ENCODE results near the gene ADPRHL1. TPM values are rescaled to one million over a fixed set of nuclear protein-coding genes. Genes with fewer than 3 reads are reported as not detected.

ADPRHL1 gene
- total RNA-seq = 1.0 and 1.8 TPM in 2 replicates

DNA sequence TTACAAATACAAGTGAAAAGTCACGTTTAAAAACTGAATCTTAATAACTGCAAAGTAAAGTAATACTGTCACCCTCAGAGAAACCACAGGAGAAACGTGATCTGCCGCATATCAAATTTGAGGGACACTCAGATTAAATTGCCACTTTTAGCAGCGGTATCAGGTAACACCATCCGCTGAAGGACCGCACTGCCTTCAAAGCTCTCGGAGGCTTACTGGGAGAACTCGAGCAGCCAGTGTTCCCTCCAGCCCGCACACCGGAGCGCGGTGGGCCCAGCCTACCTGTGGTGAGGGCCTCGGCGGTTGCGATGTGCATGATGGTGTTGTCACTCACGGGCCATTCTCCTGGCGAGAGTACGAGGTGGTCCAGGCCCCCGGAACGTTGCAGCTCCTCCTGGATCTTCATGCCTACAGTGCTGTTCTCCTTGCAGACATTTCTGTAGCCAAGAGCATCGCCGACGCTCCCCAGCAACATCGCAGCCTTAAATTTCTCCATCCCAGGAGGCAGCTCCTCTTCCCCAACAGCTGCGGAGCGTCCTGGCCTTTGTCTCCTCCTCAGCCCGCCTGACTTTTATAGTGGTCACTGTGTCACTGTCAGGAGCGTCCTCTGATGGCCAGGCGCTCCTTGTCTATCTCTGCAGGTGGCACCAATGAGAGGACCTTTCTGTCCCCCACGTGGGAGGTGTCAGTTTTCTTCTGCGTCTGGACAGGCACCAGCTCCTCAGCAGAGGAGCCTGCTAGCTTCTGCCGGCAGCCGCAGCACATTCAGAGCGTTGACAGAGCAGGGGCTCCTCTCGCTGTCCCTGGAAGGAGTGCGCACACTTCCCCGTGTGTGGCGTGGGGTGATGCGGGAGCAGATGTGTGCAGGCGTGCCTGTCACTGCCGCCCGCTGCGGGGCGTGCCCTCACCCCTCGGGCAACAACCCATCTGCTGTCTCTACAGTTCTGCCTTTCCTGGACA lies at the start of gene ADPRHL1:
Gene ADPRHL1 (minus strand): TSS at position 547 of the 960 bp plus-strand sequence. CDS start 51 bp downstream, at position 496.

DNA sequence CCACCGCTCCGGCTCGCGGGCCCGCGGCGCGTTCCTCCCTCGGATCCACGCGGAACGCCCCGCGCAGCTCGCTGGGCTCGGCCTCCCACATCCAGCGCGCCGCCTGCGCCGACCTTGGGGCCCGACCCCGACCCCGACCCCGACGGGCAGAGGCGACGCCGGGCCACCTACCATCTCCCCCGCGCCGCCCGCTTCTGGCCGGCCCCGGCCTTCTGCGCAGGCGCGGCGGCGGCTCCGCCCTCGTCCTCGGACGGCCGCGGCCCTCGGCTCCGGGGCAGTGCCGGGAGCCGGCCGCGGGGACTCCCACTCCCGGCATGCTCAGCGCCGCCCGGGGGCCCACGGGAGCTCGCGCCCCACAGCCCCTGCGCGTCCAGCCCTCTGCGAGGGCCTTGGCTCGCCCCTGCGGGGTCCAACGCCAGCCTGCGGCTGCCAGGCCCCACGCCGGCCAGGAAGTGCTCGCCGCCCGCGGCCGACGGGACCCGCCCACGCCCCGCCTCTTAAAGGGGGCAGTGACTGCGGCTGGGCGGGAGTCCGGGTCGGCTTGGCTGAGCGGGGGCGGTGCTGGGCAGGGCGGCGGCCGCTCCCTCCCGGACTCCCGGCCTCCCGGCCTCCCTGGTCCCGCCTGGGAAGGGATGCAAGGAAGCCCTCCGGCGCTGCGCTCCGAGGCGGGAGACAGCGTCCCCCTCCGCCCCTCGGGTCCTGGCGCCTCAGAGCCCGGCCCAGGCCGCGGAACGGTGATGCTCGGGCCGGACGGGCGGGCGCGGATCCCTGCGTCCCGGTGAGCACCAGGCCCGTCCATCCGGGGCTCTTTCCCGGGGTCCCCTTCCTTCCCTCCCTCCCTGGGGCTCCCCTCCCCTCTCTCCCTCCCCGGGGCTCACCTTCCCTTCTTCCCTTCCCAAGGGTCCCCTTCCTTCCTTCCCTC lies 37.5 kb upstream of the ADPRHL1 start, which contains the start of gene DCUN1D2:
Gene DCUN1D2 (minus strand): TSS at position 216 of the 922 bp plus-strand sequence. CDS start 42 bp downstream, at position 174.

Other genes with a start within 250 kb of the ADPRHL1 start
- 60.8 and 65.9 TPM in 2 replicates for gene PCID2, start 244.8 kb downstream of the ADPRHL1 start, total RNA-seq
- gene CUL4A, start 243.9 kb downstream of the ADPRHL1 start, total RNA-seq = 144 and 145 TPM in 2 replicates
- 162 and 188 TPM in 2 replicates for gene LAMP1, start 156.2 kb downstream of the ADPRHL1 start, total RNA-seq
- 0.45 and 0.84 TPM in 2 replicates for gene GRTP1, start 89.4 kb downstream of the ADPRHL1 start, total RNA-seq
- 6.2 and 6.7 TPM in 2 replicates for gene DCUN1D2, start 37.2 kb upstream of the ADPRHL1 start, total RNA-seq
- gene TFDP1, start 131.3 kb upstream of the ADPRHL1 start, total RNA-seq = 72.8 and 96.7 TPM in 2 replicates
- not detected in 2 replicates for gene ATP4B, start 204.7 kb upstream of the ADPRHL1 start, total RNA-seq
- gene GRK1, start 213.7 kb upstream of the ADPRHL1 start, total RNA-seq = not detected in 2 replicates